ENCODE measurements around the gene C19orf73.
"Not testable (repeated sequence)": the region's sequence is repeated elsewhere in the genome, so short reads cannot be mapped to it uniquely, and the experiment has no call there.

Gene C19orf73

DNA sequence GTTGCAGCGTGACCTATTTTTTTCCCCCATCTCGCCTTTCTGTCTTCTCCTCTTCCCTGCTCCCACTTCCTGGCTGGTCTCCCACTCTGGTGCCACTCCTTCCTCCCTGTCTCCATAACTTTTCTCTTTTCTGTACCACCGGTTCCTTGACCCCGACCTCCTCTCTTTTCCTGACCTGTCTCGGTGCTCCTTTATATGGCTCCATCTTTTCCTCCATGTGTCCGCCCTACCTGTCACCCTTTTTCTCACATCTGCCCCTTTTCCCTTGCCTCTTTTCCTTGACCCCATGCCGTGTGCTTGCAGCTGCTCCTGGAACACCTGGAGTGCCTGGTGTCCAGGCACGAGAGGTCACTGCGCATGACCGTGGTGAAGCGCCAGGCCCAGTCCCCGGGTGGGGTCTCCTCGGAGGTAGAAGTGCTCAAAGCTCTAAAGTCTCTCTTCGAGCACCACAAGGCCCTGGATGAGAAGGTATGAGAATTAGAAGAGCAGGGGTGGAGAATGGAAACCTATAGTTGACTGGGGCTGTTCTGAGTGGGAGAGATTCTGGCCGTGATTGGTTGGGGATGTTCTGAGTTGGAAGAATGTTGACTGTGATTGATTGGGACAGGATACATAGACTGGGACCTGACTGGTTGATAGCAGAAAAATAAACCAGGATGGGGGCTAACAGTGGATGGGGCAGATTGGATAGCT, 9.7 kb upstream of the C19orf73 start:
- no peak for TF ChIP-seq CTCF (IDR thresholded peaks at IDR 0.05; ENCODE audit: low read depth, low read length)
- no peak overlapping the region for H3K4me3 ChIP-seq (ENCODE audit: low read depth, low read length)
- peaks cover 21% of the 10 kb centered on the region for H3K36me3 ChIP-seq
- H3K27me3 ChIP-seq (ENCODE audit: insufficient read depth, low read depth, severe bottlenecking) = no peaks in the 10 kb centered on the region
- DNase-seq = no peak
- H3K9me3 ChIP-seq (ENCODE audit: severe bottlenecking) = no peaks in the 10 kb centered on the region
- H3K27ac ChIP-seq = peak overlapping the region; percentile 46; the same call in 1 of the 2 replicates

DNA sequence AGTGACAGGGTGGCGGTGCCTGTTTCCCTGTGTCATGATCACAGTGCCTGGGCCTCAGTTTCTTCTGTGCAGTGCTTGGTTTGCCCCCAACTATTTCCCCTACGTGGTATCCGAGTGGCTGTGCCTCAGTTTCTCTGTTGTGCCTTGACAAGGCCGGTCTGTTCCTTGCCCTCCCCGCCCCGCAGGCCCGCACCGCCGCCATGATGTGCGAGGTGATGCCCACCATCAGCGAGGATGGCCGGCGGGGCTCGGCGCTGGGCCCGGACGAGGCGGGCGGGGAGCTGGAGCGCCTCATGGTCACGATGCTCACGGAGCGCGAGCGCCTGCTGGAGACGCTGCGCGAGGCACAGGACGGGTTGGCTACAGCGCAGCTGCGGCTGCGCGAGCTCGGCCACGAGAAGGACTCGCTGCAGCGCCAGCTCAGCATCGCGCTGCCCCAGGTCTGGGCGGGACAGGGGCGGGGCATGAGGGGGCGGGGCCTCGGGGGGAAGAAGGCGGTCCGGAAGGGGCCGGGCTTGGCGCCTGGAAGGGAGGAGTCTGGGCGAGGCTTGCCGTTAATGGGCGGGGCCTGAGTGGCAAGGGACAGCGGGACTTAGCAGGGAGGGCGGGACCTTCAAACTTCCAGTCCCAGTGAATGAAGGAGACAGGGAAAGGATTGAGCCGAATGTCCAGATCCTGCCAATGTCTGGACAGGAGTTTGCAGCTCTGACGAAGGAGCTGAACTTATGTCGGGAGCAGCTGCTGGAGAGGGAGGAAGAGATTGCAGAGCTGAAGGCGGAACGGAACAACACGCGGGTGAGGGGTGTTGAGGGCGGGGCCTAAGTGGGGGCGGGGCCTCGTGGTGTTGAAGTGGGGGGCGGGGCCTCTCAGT, 9.0 kb upstream of the C19orf73 start:
- Histone ChIP-seq H3K36me3 (peaks cover 18% of the 10 kb centered on the region), H3K9me3 (ENCODE audit: severe bottlenecking) (no peaks in the 10 kb centered on the region), H3K27me3 (ENCODE audit: insufficient read depth, low read depth, severe bottlenecking) (no peaks in the 10 kb centered on the region), H3K27ac (peak overlapping the region; percentile 77), H3K4me3 (ENCODE audit: low read depth, low read length) (peak overlapping the region; percentile 40)
- TF ChIP-seq CTCF (IDR thresholded peaks at IDR 0.05; ENCODE audit: low read depth, low read length) = 0 out of 2 replicates have a peak, but pooled peaks have one; percentile 9
- DNase-seq = peak; percentile 96

DNA sequence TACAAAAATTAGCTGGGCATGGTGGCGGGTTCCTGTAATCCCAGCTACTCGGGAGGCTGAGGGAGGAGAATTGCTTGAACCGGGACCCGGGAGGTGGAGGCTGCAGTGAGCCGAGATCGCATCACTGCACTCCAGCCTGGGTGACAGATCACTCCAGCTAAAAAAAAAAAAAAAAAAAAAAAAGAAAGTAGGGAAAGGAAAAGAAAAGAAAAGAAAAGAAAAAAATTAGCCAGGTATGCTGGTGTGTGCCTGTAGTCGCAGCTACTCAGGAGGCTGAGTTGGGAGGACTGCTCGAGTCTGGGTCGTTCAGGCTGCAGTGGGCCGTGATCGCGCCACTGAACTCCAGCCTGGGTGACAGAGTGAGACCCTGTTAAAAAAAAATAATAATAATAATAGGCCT, 8.3 kb upstream of the C19orf73 start:
- H3K4me3 ChIP-seq (ENCODE audit: low read depth, low read length); H3K27ac ChIP-seq; H3K27me3 ChIP-seq (ENCODE audit: insufficient read depth, low read depth, severe bottlenecking); DNase-seq; H3K9me3 ChIP-seq (ENCODE audit: severe bottlenecking): not testable (repeated sequence)
- peaks cover 12% of the 10 kb centered on the region for H3K36me3 ChIP-seq

- Histone ChIP-seq H3K9me3 (ENCODE audit: severe bottlenecking) (no peaks in the 10 kb centered on the region), H3K27me3 (ENCODE audit: insufficient read depth, low read depth, severe bottlenecking) (no peaks in the 10 kb centered on the region), H3K27ac (no peak overlapping the region), H3K4me3 (ENCODE audit: low read depth, low read length) (no peak overlapping the region), H3K36me3 (peaks cover 12% of the 10 kb centered on the region)
- no peak for DNase-seq
- TF ChIP-seq CTCF (IDR thresholded peaks at IDR 0.05; ENCODE audit: low read depth, low read length) = no peak
These were observed 7.6 kb upstream of the C19orf73 start for GRCh38 chr19:49126575-49126974.

GRCh38 chr19:49125025-49125731, 6.2 kb upstream of the C19orf73 start:
- H3K36me3 ChIP-seq = peaks cover 7% of the 10 kb centered on the region
- H3K27ac ChIP-seq = peak overlapping the region; percentile 47
- H3K4me3 ChIP-seq (ENCODE audit: low read depth, low read length) = peak overlapping the region; percentile 17; the same call in 1 of the 2 replicates
- TF ChIP-seq CTCF (IDR thresholded peaks at IDR 0.05; ENCODE audit: low read depth, low read length) = no peak
- H3K27me3 ChIP-seq (ENCODE audit: insufficient read depth, low read depth, severe bottlenecking) = no peaks in the 10 kb centered on the region
- no peaks in the 10 kb centered on the region for H3K9me3 ChIP-seq (ENCODE audit: severe bottlenecking)
- peak; percentile 70 for DNase-seq

GRCh38 chr19:49123285-49123684, 4.3 kb upstream of the C19orf73 start:
- not testable (repeated sequence) for H3K27ac ChIP-seq; DNase-seq; H3K27me3 ChIP-seq (ENCODE audit: insufficient read depth, low read depth, severe bottlenecking); H3K4me3 ChIP-seq (ENCODE audit: low read depth, low read length); H3K9me3 ChIP-seq (ENCODE audit: severe bottlenecking); H3K36me3 ChIP-seq

DNA sequence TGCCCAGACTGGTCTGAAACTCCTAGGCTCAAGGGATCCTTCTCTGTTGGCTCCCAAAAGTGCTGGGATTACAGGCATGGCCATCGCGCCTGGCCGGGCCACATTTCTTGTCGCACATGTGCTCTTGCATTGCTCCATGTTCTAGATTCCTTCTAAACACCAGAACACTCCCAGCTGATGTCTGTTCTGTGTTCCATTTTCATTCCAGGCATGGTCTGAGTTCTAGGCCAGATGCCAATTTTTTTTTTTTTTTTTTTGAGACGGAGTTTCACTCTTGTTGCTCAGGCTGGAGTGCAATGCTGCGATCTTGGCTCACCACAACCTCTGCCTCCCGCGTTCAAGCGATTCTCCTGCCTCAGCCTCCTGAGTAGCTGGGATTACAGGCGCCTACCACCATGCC, 2.9 kb upstream of the C19orf73 start:
- not testable (repeated sequence) for H3K4me3 ChIP-seq (ENCODE audit: low read depth, low read length); H3K36me3 ChIP-seq; DNase-seq; H3K27ac ChIP-seq; H3K9me3 ChIP-seq (ENCODE audit: severe bottlenecking); H3K27me3 ChIP-seq (ENCODE audit: insufficient read depth, low read depth, severe bottlenecking)
